Calu3 (cell line): Measurements from ENCODE around the gene SGTA. TPM values are rescaled to one million over a fixed set of nuclear protein-coding genes. Genes with fewer than 3 reads are reported as not detected.

Experiments used
- BruUV-seq: library from RNA; stranded (reverse); fragments of 400-500 nt; replicated peaks from 2 replicates; lab custom pipeline; 2021; lab: Mats Ljungman, UMichigan
- CTCF ChIA-PET: fragments of 300-600 bp; sonication (Branson Sonifier 250); formaldehyde crosslinking; loops from one replicate; lab custom pipeline; 2022; ENCODE audit warnings: antibody characterized with exemption; lab: Charles Lee
- DNase-seq: peaks from one replicate; pipeline ENCODE4 v3.0.0; 2022
- H3K27ac Mint-ChIP-seq: one replicate; pipeline ENCODE4 v1.8.0; 2022; ENCODE audit warnings: mixed read lengths; ENCODE audit not compliant: unreplicated experiment
- H3K27me3 Mint-ChIP-seq: one replicate; pipeline ENCODE4 v1.8.0; 2022; ENCODE audit warnings: mixed read lengths; ENCODE audit not compliant: unreplicated experiment
- H3K36me3 Mint-ChIP-seq: one replicate; pipeline ENCODE4 v1.8.0; 2022; ENCODE audit warnings: mild to moderate bottlenecking, moderate library complexity, mixed read lengths; ENCODE audit not compliant: insufficient read depth, unreplicated experiment
- H3K4me1 Mint-ChIP-seq: one replicate; pipeline ENCODE4 v1.8.0; 2022; ENCODE audit warnings: mild to moderate bottlenecking, low read depth, mixed read lengths; ENCODE audit not compliant: unreplicated experiment
- H3K4me3 Mint-ChIP-seq: one replicate; pipeline ENCODE4 v1.8.0; 2022; ENCODE audit warnings: mild to moderate bottlenecking, low read depth, moderate library complexity, mixed read lengths; ENCODE audit not compliant: unreplicated experiment
- H3K9me3 Mint-ChIP-seq: one replicate; pipeline ENCODE4 v1.8.0; 2022; ENCODE audit warnings: low read depth, mixed read lengths; ENCODE audit not compliant: unreplicated experiment
- CTCF ChIP-seq: fragments of 200-600 bp; IDR thresholded peaks from one replicate; pipeline ENCODE4 v1.8.0; 2022; ENCODE audit warnings: antibody characterized with exemption; ENCODE audit not compliant: unreplicated experiment
- intact Hi-C: fragments of 100-400 bp; cut with micrococcal nuclease; formaldehyde crosslinking; loops from one replicate; pipeline ENCODE4 v1.10.0; 2022; ENCODE audit not compliant: unreplicated experiment
- total RNA-seq: library from RNA; stranded (reverse); gene quantifications from 2 replicates; pipeline ENCODE4 v1.2.3, GENCODE V29; 2022

Gene SGTA
- total RNA-seq, 1 experiment from 2014 or later = 44.7 TPM

- no peak for DNase-seq
- TF ChIP-seq CTCF = no peak
- no peaks in the 10 kb centered on the region for H3K4me1 Mint-ChIP-seq
- no peak overlapping the region for H3K4me3 Mint-ChIP-seq
- H3K9me3 Mint-ChIP-seq = no peaks in the 10 kb centered on the region
- H3K27me3 Mint-ChIP-seq = no peaks in the 10 kb centered on the region
- H3K36me3 Mint-ChIP-seq = peaks cover 50% of the 10 kb centered on the region
- CTCF ChIA-PET = interaction anchor here (0.7 kb wide), 1 partner anchor 161 kb away, joined by 3 read pairs; no protein-coding TSS in a partner anchor
- intact Hi-C loops = no loop called here
- BruUV-seq = no TSS peak
- H3K27ac Mint-ChIP-seq = no peak overlapping the region
Measured at GRCh38 chr19:2759362-2759761, 23.7 kb downstream of the SGTA start.

GRCh38 chr19:2758601-2759313 is 24.3 kb downstream of the SGTA start:
- TF ChIP-seq CTCF = no peak
- no peaks in the 10 kb centered on the region for H3K4me1 Mint-ChIP-seq
- no peak for DNase-seq
- no peaks in the 10 kb centered on the region for H3K9me3 Mint-ChIP-seq
- CTCF ChIA-PET = interaction anchor here (0.7 kb wide), 1 partner anchor 161 kb away, joined by 3 read pairs; no protein-coding TSS in a partner anchor
- intact Hi-C loops = no loop called here
- no peak overlapping the region for H3K27ac Mint-ChIP-seq
- no TSS peak for BruUV-seq
- H3K36me3 Mint-ChIP-seq = peaks cover 50% of the 10 kb centered on the region
- H3K4me3 Mint-ChIP-seq = no peak overlapping the region
- H3K27me3 Mint-ChIP-seq = no peaks in the 10 kb centered on the region

- Mint-ChIP-seq H3K4me1 (no peaks in the 10 kb centered on the region), H3K36me3 (peaks cover 41% of the 10 kb centered on the region), H3K27ac (no peak overlapping the region), H3K9me3 (no peaks in the 10 kb centered on the region), H3K4me3 (no peak overlapping the region), H3K27me3 (no peaks in the 10 kb centered on the region)
- intact Hi-C loops = no loop called here
- no peak for DNase-seq
- no TSS peak for BruUV-seq
- CTCF ChIA-PET = no interaction called here
- TF ChIP-seq CTCF = no peak
Measured at GRCh38 chr19:2756921-2757881, 25.9 kb downstream of the SGTA start.

- intact Hi-C loops = no loop called here
- Mint-ChIP-seq H3K27me3 (no peaks in the 10 kb centered on the region), H3K27ac (no peak overlapping the region), H3K4me1 (no peaks in the 10 kb centered on the region), H3K9me3 (no peaks in the 10 kb centered on the region), H3K36me3 (peaks cover 37% of the 10 kb centered on the region), H3K4me3 (no peak overlapping the region)
- BruUV-seq = no TSS peak
- no peak for DNase-seq
- no peak for TF ChIP-seq CTCF
- CTCF ChIA-PET = no interaction called here
Measured at GRCh38 chr19:2756477-2756876, 26.6 kb downstream of the SGTA start.
